ENCODE results near the gene MAPK7. TPM values are rescaled to one million over a fixed set of nuclear protein-coding genes. Genes with fewer than 3 reads are reported as not detected.

The MAPK7 gene
- total and polyA plus RNA-seq, 2 experiments from 2014 or later, result 26.1 to 49.0 TPM

DNA sequence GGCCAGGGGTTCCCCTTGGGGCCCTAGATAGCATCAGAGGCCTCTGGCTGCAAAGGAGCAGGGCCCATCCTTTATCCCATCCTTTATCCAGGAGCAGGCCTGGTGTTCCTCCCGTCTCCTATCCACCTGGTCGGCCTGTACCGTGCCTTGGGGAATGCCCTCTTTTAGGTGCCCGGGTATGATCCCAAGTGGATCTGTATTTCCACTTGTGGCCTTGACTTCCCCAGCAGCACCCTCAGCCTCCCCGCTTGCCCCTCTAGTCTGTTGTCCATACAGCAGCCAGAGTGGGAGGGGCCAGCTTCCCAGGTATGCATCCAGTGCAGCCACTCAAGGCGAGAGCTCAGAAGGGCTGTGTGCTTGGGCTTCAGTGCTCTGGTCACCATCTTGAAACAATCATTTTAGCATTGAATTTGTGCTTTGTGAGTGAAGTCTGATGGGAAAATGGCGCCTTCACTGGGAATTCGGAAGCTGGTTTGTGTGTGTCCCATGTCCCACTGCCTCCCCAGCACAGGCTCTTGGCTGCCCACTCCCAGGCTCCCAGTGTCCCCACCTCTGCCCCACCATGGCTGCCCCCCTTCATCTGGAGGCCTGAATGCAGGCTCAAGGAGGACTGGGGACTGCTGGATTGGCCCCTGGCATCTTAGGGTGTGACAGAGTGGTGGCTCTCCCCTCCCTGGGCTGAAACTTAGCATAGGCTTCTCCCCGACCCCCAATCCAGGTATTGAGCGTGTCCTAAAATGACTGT is 29.5 kb downstream of the MAPK7 start:
- TF ChIP-seq EZH2phosphoT487 (IDR thresholded peaks at IDR 0.05; ENCODE audit: low read depth, severe bottlenecking, unreplicated experiment) (no peak), EZH2 (IDR thresholded peaks at IDR 0.05; ENCODE audit: borderline replicate concordance) (no peak)
- TF ChIP-seq, protein P1, sequence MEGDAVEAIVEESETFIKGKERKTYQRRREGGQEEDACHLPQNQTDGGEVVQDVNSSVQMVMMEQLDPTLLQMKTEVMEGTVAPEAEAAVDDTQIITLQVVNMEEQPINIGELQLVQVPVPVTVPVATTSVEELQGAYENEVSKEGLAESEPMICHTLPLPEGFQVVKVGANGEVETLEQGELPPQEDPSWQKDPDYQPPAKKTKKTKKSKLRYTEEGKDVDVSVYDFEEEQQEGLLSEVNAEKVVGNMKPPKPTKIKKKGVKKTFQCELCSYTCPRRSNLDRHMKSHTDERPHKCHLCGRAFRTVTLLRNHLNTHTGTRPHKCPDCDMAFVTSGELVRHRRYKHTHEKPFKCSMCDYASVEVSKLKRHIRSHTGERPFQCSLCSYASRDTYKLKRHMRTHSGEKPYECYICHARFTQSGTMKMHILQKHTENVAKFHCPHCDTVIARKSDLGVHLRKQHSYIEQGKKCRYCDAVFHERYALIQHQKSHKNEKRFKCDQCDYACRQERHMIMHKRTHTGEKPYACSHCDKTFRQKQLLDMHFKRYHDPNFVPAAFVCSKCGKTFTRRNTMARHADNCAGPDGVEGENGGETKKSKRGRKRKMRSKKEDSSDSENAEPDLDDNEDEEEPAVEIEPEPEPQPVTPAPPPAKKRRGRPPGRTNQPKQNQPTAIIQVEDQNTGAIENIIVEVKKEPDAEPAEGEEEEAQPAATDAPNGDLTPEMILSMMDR (IDR thresholded peaks at IDR 0.05; ENCODE audit: poor library complexity), result no peak
- no peaks in the 10 kb centered on the region for H3K36me3 ChIP-seq (replicated peaks; ENCODE audit: insufficient read depth, low read depth)
- no peaks in the 10 kb centered on the region for H3K9me3 ChIP-seq (ENCODE audit: low read depth)
- no peaks in the 10 kb centered on the region for H4K20me1 ChIP-seq (ENCODE audit: insufficient read depth, poor library complexity, severe bottlenecking)
- H3K27ac ChIP-seq, result no peak overlapping the region
- peak; percentile 3 for DNase-seq (ENCODE audit: low spot score)
- no peaks in the 10 kb centered on the region for H3K79me2 ChIP-seq
- H2AFZ ChIP-seq, result no peak overlapping the region
- H3K4me1 ChIP-seq (ENCODE audit: insufficient read depth), result peaks cover 4% of the 10 kb centered on the region
- H3K4me3 ChIP-seq, result no peak overlapping the region
- no peaks in the 10 kb centered on the region for H3K27me3 ChIP-seq
- H3K9me2 ChIP-seq (replicated peaks; ENCODE audit: insufficient read depth), result no peaks in the 10 kb centered on the region
- 92% methylated on average over 10 of the region's 10 CpGs for WGBS (ENCODE audit: low lambda C conversion rate, missing lambda C conversion rate)
- H3K4me2 ChIP-seq, result no peak overlapping the region

DNA sequence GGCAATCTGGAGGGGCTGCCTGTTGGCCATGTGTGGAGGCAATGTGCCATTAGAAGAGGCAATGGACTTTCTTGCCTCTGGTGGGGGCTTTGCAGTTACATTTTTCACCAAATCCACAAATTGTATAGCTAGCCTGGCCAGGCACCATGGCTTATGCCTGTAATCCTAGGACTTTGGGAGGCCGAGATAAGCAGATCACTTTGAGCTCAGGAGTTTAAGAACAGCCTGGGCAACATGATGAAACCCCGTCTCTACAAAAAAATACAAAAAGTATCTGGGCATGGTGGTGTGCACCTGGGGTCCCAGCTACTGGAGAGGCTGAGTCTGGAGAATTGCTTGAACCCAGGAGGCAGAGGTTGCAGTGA is 30.0 kb downstream of the MAPK7 start:
- H3K79me2 ChIP-seq, result no peaks in the 10 kb centered on the region
- H3K9me2 ChIP-seq (replicated peaks; ENCODE audit: insufficient read depth), result no peaks in the 10 kb centered on the region
- no peaks in the 10 kb centered on the region for H3K4me1 ChIP-seq (ENCODE audit: insufficient read depth)
- TF ChIP-seq, protein P1 (IDR thresholded peaks at IDR 0.05; ENCODE audit: poor library complexity), result no peak
- TF ChIP-seq EZH2 (IDR thresholded peaks at IDR 0.05; ENCODE audit: borderline replicate concordance) (no peak), EZH2phosphoT487 (IDR thresholded peaks at IDR 0.05; ENCODE audit: low read depth, severe bottlenecking, unreplicated experiment) (no peak)
- WGBS (ENCODE audit: low lambda C conversion rate, missing lambda C conversion rate), result 49% methylated on average over 2 of the region's 2 CpGs
- no peak overlapping the region for H2AFZ ChIP-seq
- DNase-seq (ENCODE audit: low spot score), result peak; percentile 1
- no peak overlapping the region for H3K4me3 ChIP-seq
- H4K20me1 ChIP-seq (ENCODE audit: insufficient read depth, poor library complexity, severe bottlenecking), result no peaks in the 10 kb centered on the region
- no peaks in the 10 kb centered on the region for H3K27me3 ChIP-seq
- H3K4me2 ChIP-seq, result no peak overlapping the region
- H3K9me3 ChIP-seq (ENCODE audit: low read depth), result no peaks in the 10 kb centered on the region
- no peaks in the 10 kb centered on the region for H3K36me3 ChIP-seq (replicated peaks; ENCODE audit: insufficient read depth, low read depth)
- no peak overlapping the region for H3K27ac ChIP-seq

DNA sequence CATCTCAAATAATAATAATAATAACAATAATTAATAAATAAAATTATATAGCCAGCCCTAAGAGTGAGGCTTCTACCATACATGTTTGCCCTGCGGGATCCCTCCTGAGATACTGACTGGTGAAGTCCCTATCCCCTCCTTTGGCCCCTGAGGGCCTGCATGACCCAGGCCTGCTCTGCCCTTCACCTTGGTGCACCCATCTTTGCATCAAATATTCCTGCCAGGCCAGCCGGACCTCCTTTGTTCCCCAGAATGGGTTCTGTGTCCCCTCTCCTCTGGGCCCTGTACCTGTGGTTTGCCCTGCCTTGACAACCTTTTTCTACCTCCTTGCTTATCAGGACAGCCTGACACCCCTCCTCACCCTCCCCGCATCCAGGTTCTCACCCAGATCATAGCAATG is 30.8 kb downstream of the MAPK7 start:
- Histone ChIP-seq H3K4me3 (no peak overlapping the region), H3K79me2 (no peaks in the 10 kb centered on the region), H3K4me2 (no peak overlapping the region), H3K36me3 (replicated peaks; ENCODE audit: insufficient read depth, low read depth) (no peaks in the 10 kb centered on the region), H3K9me3 (ENCODE audit: low read depth) (no peaks in the 10 kb centered on the region), H3K9me2 (replicated peaks; ENCODE audit: insufficient read depth) (no peaks in the 10 kb centered on the region), H3K27me3 (no peaks in the 10 kb centered on the region), H4K20me1 (ENCODE audit: insufficient read depth, poor library complexity, severe bottlenecking) (no peaks in the 10 kb centered on the region), H3K27ac (no peak overlapping the region), H3K4me1 (ENCODE audit: insufficient read depth) (peaks cover 5% of the 10 kb centered on the region), H2AFZ (no peak overlapping the region)
- DNase-seq (ENCODE audit: low spot score), result no peak
- TF ChIP-seq, protein P1 (IDR thresholded peaks at IDR 0.05; ENCODE audit: poor library complexity), result no peak
- TF ChIP-seq EZH2phosphoT487 (IDR thresholded peaks at IDR 0.05; ENCODE audit: low read depth, severe bottlenecking, unreplicated experiment) (no peak), EZH2 (IDR thresholded peaks at IDR 0.05; ENCODE audit: borderline replicate concordance) (no peak)
- WGBS (ENCODE audit: low lambda C conversion rate, missing lambda C conversion rate), result 91% methylated on average over 3 of the region's 3 CpGs
